ENCODE results near the gene TMEM198.

DNA sequence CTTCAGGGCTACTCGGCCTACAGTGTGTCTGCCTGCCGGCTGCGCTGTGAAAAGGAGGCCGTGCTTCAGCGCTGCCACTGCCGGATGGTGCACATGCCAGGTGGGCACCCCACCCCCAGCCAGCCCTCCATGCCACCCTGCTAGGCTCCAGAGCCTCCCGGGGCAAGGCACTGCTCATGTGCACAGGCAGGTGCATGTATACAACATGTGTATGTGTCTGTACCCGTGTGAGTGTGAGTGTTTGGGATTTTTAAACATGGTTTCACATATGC is 11.5 kb upstream of the TMEM198 start:
- TF ChIP-seq, protein P1, sequence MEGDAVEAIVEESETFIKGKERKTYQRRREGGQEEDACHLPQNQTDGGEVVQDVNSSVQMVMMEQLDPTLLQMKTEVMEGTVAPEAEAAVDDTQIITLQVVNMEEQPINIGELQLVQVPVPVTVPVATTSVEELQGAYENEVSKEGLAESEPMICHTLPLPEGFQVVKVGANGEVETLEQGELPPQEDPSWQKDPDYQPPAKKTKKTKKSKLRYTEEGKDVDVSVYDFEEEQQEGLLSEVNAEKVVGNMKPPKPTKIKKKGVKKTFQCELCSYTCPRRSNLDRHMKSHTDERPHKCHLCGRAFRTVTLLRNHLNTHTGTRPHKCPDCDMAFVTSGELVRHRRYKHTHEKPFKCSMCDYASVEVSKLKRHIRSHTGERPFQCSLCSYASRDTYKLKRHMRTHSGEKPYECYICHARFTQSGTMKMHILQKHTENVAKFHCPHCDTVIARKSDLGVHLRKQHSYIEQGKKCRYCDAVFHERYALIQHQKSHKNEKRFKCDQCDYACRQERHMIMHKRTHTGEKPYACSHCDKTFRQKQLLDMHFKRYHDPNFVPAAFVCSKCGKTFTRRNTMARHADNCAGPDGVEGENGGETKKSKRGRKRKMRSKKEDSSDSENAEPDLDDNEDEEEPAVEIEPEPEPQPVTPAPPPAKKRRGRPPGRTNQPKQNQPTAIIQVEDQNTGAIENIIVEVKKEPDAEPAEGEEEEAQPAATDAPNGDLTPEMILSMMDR (IDR thresholded peaks at IDR 0.05), result no peak
- TF ChIP-seq POLR2A (IDR thresholded peaks at IDR 0.05), result no peak

Measured in right lobe of liver (tissue), 4 donors.